GM19452 (cell line): ENCODE measurements around the gene LARGE1.

Experiments used
- ATAC-seq: cut with Tn5 transposase; IDR thresholded peaks from one replicate; pipeline ENCODE4 v1.9.1; 2021; ENCODE audit not compliant: unreplicated experiment

LARGE1 gene

GRCh38 chr22:33886696-33887095 is 33.6 kb downstream of the LARGE1 start:
- no peak for ATAC-seq

DNA sequence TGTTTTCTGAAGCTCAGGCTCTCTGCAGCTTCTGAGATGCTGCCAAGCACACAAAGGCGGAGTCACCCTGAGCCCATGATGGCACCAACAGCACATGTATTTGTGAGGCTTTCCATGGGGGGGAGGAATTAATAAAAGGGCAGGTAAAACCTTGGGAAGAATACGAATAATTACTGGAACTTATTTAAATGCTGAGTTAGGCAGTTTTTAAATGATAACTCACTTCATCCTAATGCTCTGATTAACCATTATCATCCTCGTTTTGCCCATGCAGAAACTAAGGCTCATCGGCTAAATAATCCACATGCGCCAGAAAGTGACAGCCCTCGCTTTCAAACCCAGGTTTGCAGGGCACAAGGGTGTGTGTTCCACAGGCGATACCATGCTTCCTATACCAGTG is 35.4 kb downstream of the LARGE1 start:
- no peak for ATAC-seq

DNA sequence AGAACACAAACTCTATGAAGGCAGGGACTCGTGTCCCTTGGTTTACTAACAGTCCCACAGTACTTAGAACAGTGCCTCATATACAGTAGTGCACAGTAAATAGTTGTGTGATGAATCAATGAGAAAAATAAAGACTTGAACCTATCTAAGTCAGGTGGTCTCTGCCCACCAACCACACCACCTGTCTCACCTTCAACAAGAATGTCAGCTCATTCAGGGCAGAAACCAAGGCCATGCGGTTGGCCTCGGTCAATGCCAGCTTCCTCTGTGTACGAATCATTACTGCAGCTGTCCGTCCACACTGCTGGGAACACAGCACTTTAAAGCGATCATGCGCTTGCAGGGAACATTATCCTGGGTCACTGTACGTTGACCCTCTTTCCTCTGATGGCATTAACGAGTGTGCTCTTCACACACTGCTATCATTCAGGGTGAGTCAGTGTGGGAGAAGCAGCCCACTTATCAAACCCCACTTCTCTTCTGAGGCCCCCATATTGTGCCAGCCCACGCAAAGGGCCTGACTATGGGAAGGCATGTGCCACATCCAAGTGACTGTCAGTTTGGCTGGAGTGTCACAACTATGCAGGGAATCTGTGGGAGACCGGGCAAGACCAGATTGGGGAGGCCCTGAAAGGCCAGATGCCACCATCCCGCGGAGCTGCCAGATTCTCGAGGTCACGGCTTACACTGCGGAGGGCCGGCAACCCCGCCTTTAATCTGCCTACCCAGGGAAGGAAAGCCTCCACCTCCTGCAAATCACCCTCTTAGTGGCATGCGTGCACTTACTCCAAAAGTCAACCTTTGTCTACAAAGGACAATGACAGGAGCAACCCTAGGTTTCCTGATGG is 36.1 kb downstream of the LARGE1 start:
- ATAC-seq, result no peak

DNA sequence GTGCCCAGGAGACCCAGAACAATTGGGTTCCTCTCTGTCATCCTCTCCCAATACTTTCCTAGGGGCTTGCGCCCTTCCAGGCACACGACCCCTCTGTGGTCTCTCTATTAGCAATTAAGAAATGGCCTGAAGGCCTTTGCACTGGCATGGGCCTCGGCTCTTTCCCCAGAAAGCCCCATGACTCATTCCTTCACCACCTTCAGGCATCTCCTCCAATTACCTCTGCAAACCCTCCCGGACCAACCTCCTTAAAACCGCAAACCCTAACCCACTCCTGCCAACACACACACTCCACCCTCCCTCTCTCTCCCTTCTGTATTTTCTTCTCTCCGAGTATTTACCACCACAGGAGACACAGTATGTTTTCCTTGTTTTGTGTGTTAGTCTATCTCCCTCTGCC is 36.7 kb downstream of the LARGE1 start:
- ATAC-seq, result no peak

GRCh38 chr22:33882991-33883390 is 37.3 kb downstream of the LARGE1 start:
- no peak for ATAC-seq

- ATAC-seq, result no peak
Measured at GRCh38 chr22:33880986-33881385, 39.3 kb downstream of the LARGE1 start.

- no peak for ATAC-seq
Measured at GRCh38 chr22:33879796-33880195, 40.5 kb downstream of the LARGE1 start.

GRCh38 chr22:33875316-33875715 is 45.0 kb downstream of the LARGE1 start:
- ATAC-seq, result no peak

GRCh38 chr22:33874206-33874605 is 46.1 kb downstream of the LARGE1 start:
- ATAC-seq, result no peak

DNA sequence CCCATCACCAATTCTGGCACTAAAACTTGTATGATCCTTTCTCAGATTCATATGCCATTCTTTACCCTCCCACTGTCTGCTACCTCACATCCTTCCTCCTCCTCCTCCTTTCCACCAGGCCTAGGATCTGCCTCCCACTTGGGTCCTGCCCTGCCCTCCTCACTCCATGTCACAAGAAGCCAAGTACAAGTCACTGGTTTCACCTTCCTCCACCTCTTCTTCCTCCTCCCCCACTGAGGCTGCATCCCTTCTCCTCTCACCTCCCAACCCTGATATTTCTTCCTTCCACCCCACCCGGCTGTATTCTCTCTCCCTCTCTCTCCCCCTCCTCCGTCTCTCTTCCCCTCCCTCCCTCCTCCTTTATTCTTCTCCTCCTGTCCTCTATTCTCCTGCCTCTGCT is 46.6 kb downstream of the LARGE1 start:
- no peak for ATAC-seq

- no peak for ATAC-seq
Measured at GRCh38 chr22:33873186-33873585, 47.1 kb downstream of the LARGE1 start.

- ATAC-seq, result no peak
Measured at GRCh38 chr22:33871935-33872334, 48.3 kb downstream of the LARGE1 start.

GRCh38 chr22:33869946-33870345 is 50.3 kb downstream of the LARGE1 start:
- ATAC-seq, result no peak

DNA sequence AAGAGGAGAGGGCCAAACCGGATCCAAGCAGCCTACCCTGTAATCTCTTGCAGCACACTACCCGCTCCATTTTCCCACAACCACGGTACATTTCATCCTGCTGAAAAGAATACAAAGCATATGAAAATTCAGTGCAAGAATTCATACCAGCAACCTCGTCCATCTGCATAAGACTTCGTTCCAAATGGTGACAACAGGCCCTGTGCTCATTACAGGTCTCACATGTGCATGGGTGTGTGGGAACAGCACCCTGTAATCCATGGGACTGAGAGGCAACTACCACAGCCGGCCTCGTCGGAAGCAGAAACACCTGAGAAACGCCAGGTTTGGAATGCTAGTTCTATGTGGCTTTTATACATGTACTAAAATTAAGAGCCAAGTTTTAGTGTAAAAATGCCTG is 52.3 kb downstream of the LARGE1 start:
- no peak for ATAC-seq

- ATAC-seq, result no peak
Measured at GRCh38 chr22:33867118-33867866, 53.0 kb downstream of the LARGE1 start.

- no peak for ATAC-seq
Measured at GRCh38 chr22:33866511-33866910, 53.8 kb downstream of the LARGE1 start.

- no peak for ATAC-seq
Measured at GRCh38 chr22:33865996-33866395, 54.3 kb downstream of the LARGE1 start.

DNA sequence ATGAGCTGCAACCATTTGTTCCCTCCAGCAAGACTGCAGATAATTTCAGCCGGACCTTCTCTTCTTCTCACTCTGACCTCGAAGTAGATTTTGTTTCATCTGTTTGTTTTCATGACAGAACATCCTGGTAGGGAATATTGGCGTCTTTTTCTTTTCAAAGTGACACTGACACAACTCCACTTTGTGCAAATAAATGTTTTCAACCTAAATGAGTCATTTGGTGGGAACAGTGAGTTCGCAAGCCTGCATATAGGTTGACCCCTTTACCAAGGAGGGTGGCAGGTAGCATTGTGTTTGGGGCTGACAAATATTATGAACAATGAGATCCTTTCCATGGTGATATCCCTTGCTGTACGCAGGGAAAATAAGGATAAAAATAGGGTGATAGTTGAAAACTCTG is 55.0 kb downstream of the LARGE1 start:
- no peak for ATAC-seq

GRCh38 chr22:33864723-33865130 is 55.5 kb downstream of the LARGE1 start:
- ATAC-seq, result no peak

DNA sequence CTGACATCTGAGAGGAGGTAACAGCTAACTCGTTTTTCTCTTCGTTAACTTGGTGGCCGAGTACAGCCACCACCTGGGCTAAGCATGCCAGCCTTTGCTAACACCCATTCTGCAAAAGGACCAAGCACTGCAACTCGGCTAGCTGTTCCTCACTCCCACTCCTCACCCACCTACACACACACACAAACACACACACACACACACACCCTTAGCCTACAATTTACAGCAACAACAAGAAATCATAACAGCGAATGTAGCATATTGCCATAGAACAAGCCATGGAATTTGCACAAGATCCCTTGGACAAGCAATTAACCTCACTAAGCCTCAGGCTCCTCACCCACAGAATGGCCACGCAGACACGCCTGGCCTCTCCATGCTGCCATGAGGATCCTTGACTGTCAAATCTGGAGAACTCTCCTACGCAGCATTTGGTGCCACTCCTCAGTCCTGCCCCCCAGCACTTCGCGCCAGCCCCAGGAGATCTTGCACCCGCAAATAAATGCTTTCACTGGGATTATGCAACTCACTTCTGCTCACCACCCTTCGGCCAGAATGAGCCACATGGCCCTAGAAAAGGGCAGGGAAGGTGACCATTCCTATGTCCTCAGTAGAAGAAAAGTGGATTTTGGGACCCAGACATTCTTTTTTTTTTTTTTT is 58.9 kb downstream of the LARGE1 start:
- no peak for ATAC-seq

- ATAC-seq, result no peak
Measured at GRCh38 chr22:33860386-33860785, 59.9 kb downstream of the LARGE1 start.

GRCh38 chr22:33859311-33859710 is 61.0 kb downstream of the LARGE1 start:
- no peak for ATAC-seq
